ENCODE measurements around the gene CDKL4.

DNA sequence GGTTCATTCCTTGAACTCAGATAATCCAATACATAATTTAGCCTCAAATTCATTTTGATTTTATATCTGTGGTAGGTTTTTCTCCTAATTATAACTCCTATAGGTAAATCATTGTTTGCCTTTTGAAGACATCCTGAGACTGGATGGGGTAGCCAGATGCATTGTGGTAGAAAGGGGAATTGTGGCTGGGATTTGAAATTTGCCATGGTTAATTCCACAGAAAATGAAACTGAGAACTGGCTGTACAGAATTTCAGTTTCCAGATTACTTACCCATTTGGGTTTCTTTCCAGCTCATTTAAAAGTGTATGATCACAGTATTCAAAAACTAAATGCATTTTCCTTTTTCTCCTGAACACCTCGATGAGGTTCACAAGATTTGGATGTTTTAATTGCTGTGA lies 18.2 kb downstream of the CDKL4 start:
- TF ChIP-seq, protein P1, sequence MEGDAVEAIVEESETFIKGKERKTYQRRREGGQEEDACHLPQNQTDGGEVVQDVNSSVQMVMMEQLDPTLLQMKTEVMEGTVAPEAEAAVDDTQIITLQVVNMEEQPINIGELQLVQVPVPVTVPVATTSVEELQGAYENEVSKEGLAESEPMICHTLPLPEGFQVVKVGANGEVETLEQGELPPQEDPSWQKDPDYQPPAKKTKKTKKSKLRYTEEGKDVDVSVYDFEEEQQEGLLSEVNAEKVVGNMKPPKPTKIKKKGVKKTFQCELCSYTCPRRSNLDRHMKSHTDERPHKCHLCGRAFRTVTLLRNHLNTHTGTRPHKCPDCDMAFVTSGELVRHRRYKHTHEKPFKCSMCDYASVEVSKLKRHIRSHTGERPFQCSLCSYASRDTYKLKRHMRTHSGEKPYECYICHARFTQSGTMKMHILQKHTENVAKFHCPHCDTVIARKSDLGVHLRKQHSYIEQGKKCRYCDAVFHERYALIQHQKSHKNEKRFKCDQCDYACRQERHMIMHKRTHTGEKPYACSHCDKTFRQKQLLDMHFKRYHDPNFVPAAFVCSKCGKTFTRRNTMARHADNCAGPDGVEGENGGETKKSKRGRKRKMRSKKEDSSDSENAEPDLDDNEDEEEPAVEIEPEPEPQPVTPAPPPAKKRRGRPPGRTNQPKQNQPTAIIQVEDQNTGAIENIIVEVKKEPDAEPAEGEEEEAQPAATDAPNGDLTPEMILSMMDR (tag by site-specific recombination; IDR thresholded peaks at IDR 0.05), result no peak
- TF ChIP-seq HOXA7 (CRISPR knock-in tag; IDR thresholded peaks at IDR 0.05; ENCODE audit: borderline replicate concordance), result no peak
- TF ChIP-seq, protein P2, sequence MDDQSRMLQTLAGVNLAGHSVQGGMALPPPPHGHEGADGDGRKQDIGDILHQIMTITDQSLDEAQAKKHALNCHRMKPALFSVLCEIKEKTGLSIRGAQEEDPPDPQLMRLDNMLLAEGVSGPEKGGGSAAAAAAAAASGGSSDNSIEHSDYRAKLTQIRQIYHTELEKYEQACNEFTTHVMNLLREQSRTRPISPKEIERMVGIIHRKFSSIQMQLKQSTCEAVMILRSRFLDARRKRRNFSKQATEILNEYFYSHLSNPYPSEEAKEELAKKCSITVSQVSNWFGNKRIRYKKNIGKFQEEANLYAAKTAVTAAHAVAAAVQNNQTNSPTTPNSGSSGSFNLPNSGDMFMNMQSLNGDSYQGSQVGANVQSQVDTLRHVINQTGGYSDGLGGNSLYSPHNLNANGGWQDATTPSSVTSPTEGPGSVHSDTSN (CRISPR knock-in tag; IDR thresholded peaks at IDR 0.05), result no peak
- no peak for TF ChIP-seq ZNF121 (tag by site-specific recombination; IDR thresholded peaks at IDR 0.05)
- TF ChIP-seq KLF16 (tag by site-specific recombination; IDR thresholded peaks at IDR 0.05), result no peak
